ENCODE results near the gene CCDC81. TPM values are rescaled to one million over a fixed set of nuclear protein-coding genes. Genes with fewer than 3 reads are reported as not detected.

CCDC81 gene
- total RNA-seq, 1 experiment from 2014 or later: 0.11 TPM

DNA sequence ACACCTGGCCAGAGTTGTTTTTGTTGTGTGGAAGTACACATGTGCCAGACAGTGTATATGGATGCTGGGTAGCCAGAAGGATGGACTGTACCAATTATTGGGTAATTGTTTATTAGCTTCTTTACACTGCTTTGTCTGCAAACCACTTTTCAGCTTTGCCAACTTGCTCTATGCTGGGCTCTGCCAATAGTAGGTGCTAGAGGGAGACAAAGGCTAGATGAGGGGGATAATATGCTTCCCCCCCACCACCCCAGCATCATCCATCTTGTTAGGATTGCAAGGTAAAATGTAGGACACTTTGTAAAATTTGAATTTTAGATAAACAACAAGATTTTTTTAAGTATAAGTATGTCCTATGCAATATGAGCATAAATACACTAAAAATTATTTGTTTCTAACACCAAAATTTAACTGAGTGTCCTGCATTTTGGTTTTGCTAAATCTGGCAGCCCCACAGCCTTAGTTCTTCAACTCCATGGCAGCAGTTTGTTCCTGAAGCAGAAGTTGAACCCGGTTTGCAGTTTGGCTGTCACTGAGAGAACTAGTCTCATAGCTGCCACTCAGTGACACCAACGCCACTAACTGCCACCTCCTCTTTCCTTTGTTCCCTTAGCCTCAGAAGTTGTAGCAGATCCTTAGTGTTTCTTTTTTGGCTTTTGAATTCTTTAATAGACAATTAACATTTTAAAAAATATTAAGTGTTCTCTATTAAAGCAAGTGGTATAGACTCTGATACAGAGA, 78.8 kb downstream of the CCDC81 start:
- DNase-seq (no peak), ATAC-seq (no peak)
- Histone ChIP-seq H3K9me2 (replicated peaks; ENCODE audit: low read length) (no peaks in the 10 kb centered on the region), H3K4me3 (ENCODE audit: low read length) (no peak overlapping the region), H3K4me1 (ENCODE audit: insufficient read depth, low read length) (peaks cover 9% of the 10 kb centered on the region), H3F3A (ENCODE audit: low read length, unreplicated experiment) (no peaks in the 10 kb centered on the region), H3K9me3 (ENCODE audit: low read length) (no peaks in the 10 kb centered on the region), H3K79me2 (ENCODE audit: low read length) (no peaks in the 10 kb centered on the region), H3K36me3 (ENCODE audit: low read depth, low read length) (no peaks in the 10 kb centered on the region), H3K27ac (ENCODE audit: low read length) (no peak overlapping the region), H4K20me1 (ENCODE audit: low read length) (no peaks in the 10 kb centered on the region), H3K27me3 (ENCODE audit: low read length) (no peaks in the 10 kb centered on the region), H3K9ac (ENCODE audit: low read length) (no peak overlapping the region), H3K4me2 (ENCODE audit: low read length) (no peak overlapping the region), H2AFZ (ENCODE audit: low read length) (no peak overlapping the region)
- no TSS peak for BruUV-seq (replicated peaks)
- ChIA-PET POLR2A (ENCODE audit: unreplicated experiment) (no interaction called here), CTCF (no interaction called here)
- no peak for TF ChIP-seq EZH2phosphoT487 (IDR thresholded peaks at IDR 0.05; ENCODE audit: borderline replicate concordance, low read length)
- TF ChIP-seq EZH2 (IDR thresholded peaks at IDR 0.05; ENCODE audit: low read length, unreplicated experiment): no peak
- TF ChIP-seq, protein P1, sequence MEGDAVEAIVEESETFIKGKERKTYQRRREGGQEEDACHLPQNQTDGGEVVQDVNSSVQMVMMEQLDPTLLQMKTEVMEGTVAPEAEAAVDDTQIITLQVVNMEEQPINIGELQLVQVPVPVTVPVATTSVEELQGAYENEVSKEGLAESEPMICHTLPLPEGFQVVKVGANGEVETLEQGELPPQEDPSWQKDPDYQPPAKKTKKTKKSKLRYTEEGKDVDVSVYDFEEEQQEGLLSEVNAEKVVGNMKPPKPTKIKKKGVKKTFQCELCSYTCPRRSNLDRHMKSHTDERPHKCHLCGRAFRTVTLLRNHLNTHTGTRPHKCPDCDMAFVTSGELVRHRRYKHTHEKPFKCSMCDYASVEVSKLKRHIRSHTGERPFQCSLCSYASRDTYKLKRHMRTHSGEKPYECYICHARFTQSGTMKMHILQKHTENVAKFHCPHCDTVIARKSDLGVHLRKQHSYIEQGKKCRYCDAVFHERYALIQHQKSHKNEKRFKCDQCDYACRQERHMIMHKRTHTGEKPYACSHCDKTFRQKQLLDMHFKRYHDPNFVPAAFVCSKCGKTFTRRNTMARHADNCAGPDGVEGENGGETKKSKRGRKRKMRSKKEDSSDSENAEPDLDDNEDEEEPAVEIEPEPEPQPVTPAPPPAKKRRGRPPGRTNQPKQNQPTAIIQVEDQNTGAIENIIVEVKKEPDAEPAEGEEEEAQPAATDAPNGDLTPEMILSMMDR (conservative IDR thresholded peaks at IDR 0.05; ENCODE audit: low read depth, low read length): no peak
- intact Hi-C loops (cut with micrococcal nuclease): no loop called here

- intact Hi-C loops (cut with micrococcal nuclease): loop anchor here (1.0 to 2.0 kb wide), 3 partner anchors 52 to 362 kb away; no protein-coding TSS in a partner anchor
- ChIA-PET POLR2A (ENCODE audit: unreplicated experiment) (interaction anchor here (0.5 kb wide), 1 partner anchor 361 kb away, joined by 3 read pairs; no protein-coding TSS in a partner anchor), CTCF (no interaction called here)
- Histone ChIP-seq H3K9me3 (ENCODE audit: low read length) (no peaks in the 10 kb centered on the region), H3F3A (ENCODE audit: low read length, unreplicated experiment) (no peaks in the 10 kb centered on the region), H3K9ac (ENCODE audit: low read length) (peak overlapping the region; percentile 44; the same call in 1 of the 2 replicates), H3K4me3 (ENCODE audit: low read length) (no peak overlapping the region), H3K36me3 (ENCODE audit: low read depth, low read length) (no peaks in the 10 kb centered on the region), H3K27ac (ENCODE audit: low read length) (peak overlapping the region; percentile 63), H3K4me1 (ENCODE audit: insufficient read depth, low read length) (peaks cover 33% of the 10 kb centered on the region), H3K4me2 (ENCODE audit: low read length) (no peak overlapping the region), H4K20me1 (ENCODE audit: low read length) (no peaks in the 10 kb centered on the region), H3K9me2 (replicated peaks; ENCODE audit: low read length) (no peaks in the 10 kb centered on the region), H2AFZ (ENCODE audit: low read length) (peak overlapping the region; percentile 59; the same call in 1 of the 2 replicates), H3K79me2 (ENCODE audit: low read length) (no peaks in the 10 kb centered on the region), H3K27me3 (ENCODE audit: low read length) (no peaks in the 10 kb centered on the region)
- ATAC-seq (peak; percentile 65), DNase-seq (peak; percentile 89)
- TF ChIP-seq EZH2phosphoT487 (IDR thresholded peaks at IDR 0.05; ENCODE audit: borderline replicate concordance, low read length): no peak
- TF ChIP-seq, protein P1 (conservative IDR thresholded peaks at IDR 0.05; ENCODE audit: low read depth, low read length): peak; percentile 86
- no TSS peak for BruUV-seq (replicated peaks)
These were observed 81.6 kb downstream of the CCDC81 start for GRCh38 chr11:86456075-86456939.
